HG02623 (cell line): Measurements from ENCODE around the gene CCHCR1.
"Not testable (repeated sequence)": the region's sequence is repeated elsewhere in the genome, so short reads cannot be mapped to it uniquely, and the experiment has no call there.

Experiments used
- ATAC-seq: cut with Tn5 transposase; IDR thresholded peaks from one replicate; pipeline ENCODE4 v1.9.1; 2021; ENCODE audit warnings: moderate library complexity; ENCODE audit not compliant: unreplicated experiment

CCHCR1 gene

GRCh38 chr6:31183287-31183686 lies 25.7 kb upstream of the CCHCR1 start:
- not testable (repeated sequence) for ATAC-seq

- ATAC-seq = no peak
Measured at GRCh38 chr6:31180500-31180899, 22.9 kb upstream of the CCHCR1 start.

- no peak for ATAC-seq
Measured at GRCh38 chr6:31179896-31180295, 22.3 kb upstream of the CCHCR1 start.

DNA sequence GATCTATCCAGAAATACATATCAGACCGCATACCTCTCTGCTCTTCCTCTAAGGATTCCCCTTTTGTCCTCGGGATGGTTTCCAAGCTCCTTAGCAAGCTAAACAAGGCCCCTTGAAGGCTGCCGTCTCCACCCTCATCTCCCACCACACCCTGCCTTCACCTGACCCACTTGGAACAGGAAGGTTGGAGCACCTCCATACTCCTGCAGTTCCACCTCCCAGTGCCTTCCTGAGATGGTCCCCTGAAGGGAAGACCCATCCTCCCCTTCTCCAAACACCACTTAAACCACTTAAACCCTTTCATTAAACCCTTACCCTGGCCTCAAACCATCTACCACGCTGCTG lies 21.4 kb upstream of the CCHCR1 start:
- no peak for ATAC-seq

DNA sequence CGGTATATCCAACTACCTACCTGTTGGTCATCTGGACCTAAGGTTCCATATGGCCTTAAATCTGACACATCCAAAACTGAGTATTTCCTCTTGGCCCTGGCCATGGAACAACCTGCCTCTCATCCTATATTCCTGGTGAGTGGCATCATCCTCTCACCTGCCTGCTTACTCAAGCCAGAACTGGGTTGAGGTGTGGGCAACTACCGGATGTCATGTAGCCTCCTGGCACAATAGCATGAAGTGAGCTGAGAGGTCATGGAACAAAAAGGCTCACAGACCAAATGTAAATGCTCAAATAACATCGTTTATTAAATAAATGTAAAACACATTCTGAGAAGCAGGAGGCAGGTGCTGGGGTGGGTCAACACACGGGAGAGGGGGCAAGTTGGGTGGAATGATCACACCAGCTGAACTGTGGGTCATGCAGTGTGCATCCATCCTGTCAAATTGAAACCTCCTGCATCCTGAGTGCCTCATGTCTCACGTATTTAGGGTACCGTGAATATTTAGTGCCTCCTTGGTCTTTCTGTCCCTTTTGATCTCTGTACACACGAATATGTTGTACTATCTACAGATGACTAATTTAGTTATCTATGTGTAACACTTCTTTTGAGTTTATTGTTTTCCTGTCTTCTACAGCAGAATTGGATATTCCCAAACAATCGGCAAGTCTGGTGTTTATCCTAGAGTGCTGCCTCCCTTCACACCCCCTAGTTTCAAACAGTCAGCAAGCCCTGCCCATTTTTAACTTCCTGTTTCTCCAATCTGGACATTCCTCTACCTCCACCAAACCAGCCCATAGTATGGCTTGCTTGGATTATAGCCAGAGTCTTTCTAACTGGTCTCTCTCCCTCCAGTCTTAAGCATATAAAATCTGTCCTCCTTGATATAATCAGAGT lies 20.8 kb upstream of the CCHCR1 start:
- no peak for ATAC-seq

DNA sequence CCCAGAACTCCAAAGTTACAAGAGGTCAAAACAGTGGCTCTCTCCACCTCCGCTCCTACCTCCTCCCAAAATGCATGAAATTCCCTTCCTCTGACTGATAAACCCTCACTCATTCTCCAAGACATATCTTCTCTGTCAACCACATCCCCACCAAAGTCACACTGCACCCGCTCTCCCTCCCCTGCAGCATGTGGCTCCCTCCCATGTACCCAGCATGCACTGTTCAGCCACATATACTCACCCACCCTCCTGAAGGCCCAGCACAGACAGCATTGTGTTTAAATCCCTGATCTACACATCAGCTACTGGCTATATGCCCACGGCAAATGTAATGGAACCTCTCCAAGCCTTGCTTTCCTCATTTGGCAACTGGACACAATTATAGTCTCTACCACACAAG lies 18.4 kb upstream of the CCHCR1 start:
- ATAC-seq = no peak

- no peak for ATAC-seq
Measured at GRCh38 chr6:31174378-31174777, 16.8 kb upstream of the CCHCR1 start.

- ATAC-seq = no peak
Measured at GRCh38 chr6:31173406-31173805, 15.8 kb upstream of the CCHCR1 start.

DNA sequence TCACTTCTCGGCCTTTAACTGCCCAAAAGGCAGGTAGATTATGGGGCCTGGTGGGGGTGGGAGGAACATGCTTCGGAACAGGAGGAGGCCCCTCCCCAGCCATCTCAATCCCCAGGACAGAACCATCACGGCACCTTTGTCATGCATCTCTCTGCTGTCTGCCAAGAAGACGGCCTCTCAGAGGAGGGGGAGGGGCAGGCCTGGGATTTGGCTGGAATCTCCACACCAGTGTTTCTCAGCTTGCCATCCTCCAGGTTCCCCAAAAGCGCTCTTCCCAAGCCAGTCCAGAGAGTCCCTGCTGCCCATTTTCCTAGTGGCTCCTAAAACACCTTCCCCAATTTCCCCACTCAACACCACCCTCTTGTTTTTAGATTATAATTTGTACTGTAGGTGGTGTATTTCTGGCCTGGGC lies 15.4 kb upstream of the CCHCR1 start:
- ATAC-seq = no peak

DNA sequence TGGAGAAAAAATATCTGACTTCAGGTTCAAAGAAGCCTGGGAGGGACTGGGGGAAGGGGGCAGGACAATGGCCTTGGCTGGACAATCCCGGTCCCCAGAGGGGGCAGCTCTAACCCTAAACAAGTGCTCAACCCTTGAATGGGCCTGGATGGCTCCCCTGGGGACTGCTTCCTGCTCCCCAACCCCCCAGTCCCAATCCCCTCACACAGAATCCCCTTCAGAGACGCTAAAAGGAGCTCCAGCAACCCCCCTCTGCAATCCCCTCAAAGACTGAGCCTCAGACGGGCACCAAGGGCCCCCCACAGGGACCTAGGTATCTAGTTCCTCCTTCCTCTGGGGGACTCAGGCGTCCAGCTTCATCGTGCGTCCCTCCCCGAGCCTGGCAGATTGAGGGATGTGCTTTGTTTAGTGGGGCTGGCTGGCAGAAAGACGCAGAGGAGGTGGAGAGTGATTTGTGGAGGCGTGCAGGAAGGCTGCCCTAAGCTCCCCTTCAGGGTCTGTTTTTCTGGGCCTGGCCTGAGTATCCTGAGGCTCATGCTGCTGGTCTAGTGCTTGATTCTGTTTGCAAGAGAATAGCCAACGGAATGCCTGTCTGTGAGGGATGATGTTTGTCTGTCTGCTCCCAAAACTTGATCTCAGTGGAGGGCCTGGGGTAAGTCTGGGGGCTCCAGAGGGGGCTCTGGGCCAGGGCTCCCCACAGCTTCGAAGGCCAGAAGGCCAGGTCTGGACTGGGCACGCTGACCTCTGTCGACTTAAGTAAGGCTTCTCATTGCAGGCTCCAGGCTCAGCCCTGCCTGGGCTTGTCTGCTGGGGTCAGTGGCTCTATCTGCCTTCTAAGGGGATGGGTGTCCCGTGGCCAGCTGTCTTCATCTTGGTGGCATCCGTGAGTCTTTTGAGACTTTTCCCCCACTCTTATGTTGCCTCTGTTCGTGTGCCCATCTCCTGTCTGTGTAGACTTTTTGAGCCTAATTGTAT lies 14.6 kb upstream of the CCHCR1 start:
- no peak for ATAC-seq

- no peak for ATAC-seq
Measured at GRCh38 chr6:31170987-31171671, 13.5 kb upstream of the CCHCR1 start.

DNA sequence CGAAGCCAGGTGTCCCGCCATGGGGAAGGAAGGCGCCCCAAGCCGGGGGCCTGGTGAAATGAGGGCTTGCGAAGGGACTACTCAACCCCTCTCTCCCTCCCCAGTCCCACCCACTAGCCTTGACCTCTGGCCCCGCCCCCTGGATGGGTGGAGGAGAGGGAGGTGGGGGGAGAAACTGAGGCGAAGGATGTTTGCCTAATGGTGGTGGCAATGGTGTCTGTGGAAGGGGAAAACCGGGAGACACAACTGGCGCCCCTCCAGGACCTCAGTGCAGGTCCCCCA lies 12.9 kb upstream of the CCHCR1 start, which contains the start of gene POU5F1:
Gene POU5F1 (minus strand): TSS at position 83 of the 282 bp plus-strand sequence. CDS start 62 bp downstream, at position 21.
- no peak for ATAC-seq

GRCh38 chr6:31169858-31170599 lies 12.4 kb upstream of the CCHCR1 start:
- ATAC-seq = not testable (repeated sequence)

DNA sequence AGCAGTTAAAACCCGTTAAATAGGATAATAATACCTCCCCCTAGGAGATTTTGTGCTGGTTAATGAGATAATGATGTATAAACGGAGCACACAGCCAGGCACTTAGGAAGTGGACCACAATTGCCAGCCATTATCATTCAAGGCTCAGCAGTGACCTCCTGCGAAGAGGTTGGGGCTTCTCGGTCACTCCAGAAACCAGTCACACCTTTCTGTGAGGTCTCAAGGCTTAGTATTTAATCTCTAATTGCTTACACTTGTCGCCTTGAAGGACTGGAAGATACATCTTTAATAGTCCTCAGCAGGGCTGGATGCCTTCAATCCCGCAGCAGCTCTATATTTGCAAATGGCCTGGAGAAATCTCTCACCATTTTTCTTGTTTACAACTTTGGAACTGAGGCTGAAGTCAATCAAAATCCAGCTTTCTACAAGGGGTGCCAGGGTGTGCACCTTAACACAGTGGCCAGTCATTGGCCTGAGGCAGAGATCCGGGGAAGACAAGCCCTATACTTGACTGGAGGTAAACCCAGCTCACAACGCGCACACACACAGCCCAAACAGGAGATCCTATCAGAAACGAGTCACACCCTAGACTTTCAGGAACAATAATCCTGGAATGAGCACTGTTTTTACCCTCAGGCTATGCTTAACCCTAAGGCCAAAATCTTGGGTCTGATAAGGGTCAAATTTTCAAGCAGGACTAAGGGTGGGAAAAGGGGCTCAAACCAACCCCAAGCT lies 11.7 kb upstream of the CCHCR1 start:
- no peak for ATAC-seq

DNA sequence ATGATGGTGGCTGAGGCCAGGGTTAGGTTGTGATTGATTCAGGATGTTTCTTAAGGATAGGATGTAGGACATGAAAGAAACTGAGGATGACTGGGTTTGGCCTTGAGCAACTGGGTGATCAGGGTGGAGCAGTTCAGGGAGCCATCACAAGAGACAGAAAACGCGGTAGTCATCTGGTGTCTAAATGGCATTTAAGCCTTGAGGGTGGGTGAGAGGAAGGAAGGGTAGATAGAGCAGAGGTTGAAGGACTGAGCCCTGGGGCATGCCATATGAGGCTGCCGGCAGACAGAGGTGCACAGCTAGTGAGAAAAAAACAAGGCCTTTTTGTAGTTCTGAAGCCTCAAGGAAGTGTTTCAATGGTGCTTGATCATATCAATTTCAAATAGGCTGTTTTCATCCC lies 11.0 kb upstream of the CCHCR1 start:
- ATAC-seq = no peak

DNA sequence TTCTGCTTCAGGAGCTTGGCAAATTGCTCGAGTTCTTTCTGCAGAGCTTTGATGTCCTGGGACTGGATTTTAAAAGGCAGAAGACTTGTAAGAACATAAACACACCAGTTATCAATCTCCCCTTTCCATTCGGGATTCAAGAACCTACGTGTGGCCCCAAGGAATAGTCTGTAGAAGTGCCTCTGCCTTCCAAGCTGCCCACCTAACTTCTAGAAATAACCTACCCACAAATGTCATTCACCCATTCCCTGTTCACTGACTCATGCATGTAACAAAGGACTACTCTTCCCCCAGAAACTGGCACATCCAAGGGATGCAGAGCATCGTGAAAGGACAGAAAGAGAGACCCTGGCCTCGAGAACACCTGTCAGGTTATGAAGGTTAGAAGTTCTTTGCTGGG lies 8.4 kb upstream of the CCHCR1 start:
- ATAC-seq = no peak

- ATAC-seq = not testable (repeated sequence)
Measured at GRCh38 chr6:31165064-31165832, 7.6 kb upstream of the CCHCR1 start.

DNA sequence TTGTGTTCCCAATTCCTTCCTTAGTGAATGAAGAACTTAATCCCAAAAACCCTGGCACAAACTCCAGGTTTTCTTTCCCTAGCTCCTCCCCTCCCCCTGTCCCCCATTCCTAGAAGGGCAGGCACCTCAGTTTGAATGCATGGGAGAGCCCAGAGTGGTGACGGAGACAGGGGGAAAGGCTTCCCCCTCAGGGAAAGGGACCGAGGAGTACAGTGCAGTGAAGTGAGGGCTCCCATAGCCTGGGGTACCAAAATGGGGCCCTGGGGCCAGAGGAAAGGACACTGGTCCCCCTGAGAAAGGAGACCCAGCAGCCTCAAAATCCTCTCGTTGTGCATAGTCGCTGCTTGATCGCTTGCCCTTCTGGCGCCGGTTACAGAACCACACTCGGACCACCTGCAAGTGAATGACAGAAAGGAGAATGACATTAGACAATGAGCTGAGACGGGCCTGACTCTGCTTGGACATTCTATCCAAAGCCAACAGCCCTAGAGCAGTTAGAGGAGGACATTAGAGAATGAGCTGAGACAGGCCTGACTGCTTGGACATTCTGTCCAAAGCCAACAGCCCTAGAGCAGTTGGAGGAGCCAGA lies 7.0 kb upstream of the CCHCR1 start:
- ATAC-seq = not testable (repeated sequence)

DNA sequence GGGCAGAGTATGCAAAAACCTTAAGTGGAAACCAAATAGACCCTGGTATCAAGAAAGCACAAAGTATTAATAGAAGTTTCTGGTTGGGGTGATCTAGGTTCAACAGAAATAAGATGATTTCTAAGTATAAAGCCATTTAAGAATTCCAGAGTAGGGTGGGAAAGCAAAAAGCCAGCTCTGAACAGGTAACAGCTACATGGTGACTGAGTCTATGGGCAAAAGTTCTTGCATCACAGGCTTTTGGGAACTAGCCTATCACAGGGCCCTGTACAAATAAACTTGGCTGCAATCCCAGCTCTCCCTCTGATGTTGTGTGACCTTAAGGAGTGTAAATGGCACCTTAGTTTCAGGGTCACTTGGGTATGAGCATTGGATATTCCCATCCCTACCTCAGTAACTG lies 6.3 kb upstream of the CCHCR1 start:
- ATAC-seq = no peak
